ENCODE measurements around the gene CCDC30. TPM values are rescaled to one million over a fixed set of nuclear protein-coding genes. Genes with fewer than 3 reads are reported as not detected.

CCDC30 gene
- total and polyA plus RNA-seq, 7 donors, result 0.69 to 3.9 (median 3.3) TPM

DNA sequence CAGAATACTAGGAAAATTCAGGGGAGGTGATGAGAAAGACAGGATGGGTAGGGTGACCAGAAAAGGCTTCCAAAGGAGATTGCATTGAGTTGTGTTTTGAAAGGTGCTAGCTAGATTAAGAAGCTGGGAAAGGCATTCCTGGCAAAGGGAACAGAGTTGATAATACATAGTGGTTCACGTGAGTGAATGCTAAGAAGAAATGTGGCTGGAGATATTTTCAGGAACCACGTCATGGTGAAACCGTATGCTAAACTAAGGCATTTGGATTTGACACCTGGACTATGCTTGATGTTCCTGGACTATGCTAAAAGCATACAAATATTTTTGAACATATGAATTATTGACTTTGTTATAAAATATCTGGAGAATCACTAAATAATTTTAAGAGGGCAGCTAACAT is 14.7 kb downstream of the CCDC30 start:
- intact Hi-C loops (cut with DNase I), result no loop called here
- H3K4me3 ChIP-seq, result no peak overlapping the region
- DNase-seq, result no peak
- no peak overlapping the region for H3K27ac ChIP-seq
- no peaks in the 10 kb centered on the region for H3K27me3 ChIP-seq
- H3K9me3 ChIP-seq, result no peaks in the 10 kb centered on the region
- peaks cover 0 to 11% (median 0%) of the 10 kb centered on the region in 4 donors for H3K36me3 ChIP-seq
- no peaks in the 10 kb centered on the region for H3K4me1 ChIP-seq
- 91 to 97% methylated on average over 3 of the region's 3 CpGs for WGBS, 2 donors
- TF ChIP-seq, protein P1, sequence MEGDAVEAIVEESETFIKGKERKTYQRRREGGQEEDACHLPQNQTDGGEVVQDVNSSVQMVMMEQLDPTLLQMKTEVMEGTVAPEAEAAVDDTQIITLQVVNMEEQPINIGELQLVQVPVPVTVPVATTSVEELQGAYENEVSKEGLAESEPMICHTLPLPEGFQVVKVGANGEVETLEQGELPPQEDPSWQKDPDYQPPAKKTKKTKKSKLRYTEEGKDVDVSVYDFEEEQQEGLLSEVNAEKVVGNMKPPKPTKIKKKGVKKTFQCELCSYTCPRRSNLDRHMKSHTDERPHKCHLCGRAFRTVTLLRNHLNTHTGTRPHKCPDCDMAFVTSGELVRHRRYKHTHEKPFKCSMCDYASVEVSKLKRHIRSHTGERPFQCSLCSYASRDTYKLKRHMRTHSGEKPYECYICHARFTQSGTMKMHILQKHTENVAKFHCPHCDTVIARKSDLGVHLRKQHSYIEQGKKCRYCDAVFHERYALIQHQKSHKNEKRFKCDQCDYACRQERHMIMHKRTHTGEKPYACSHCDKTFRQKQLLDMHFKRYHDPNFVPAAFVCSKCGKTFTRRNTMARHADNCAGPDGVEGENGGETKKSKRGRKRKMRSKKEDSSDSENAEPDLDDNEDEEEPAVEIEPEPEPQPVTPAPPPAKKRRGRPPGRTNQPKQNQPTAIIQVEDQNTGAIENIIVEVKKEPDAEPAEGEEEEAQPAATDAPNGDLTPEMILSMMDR (IDR thresholded peaks at IDR 0.05), result no peak
- no peak for TF ChIP-seq POLR2AphosphoS5 (IDR thresholded peaks at IDR 0.05)
- TF ChIP-seq EP300 (IDR thresholded peaks at IDR 0.05), result no peak
- no peak for TF ChIP-seq POLR2A (IDR thresholded peaks at IDR 0.05)

DNA sequence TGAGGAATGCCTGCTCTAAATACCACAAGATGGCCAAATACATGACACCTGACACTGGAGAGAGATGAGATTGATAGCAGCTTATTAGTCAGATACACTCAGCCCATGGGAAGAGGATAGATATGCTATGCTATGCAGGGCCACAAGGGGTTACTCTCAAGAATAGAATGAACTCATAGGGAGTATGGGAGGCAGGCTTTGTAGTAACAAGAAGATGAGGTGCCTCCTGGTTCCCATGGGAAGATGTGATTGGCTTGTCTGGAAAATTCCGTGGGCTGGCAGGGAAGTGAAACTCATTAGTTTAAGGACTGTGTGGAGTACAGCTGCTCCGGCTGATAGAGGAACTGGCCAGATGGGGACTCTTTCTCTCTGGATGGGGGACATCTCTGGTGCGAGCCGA is 16.5 kb downstream of the CCDC30 start:
- no peaks in the 10 kb centered on the region for H3K9me3 ChIP-seq
- intact Hi-C loops (cut with DNase I), result no loop called here
- no peak overlapping the region for H3K27ac ChIP-seq
- DNase-seq, result no peak
- H3K36me3 ChIP-seq, result peaks cover 0 to 11% (median 0%) of the 10 kb centered on the region in 4 donors
- no peaks in the 10 kb centered on the region for H3K27me3 ChIP-seq
- TF ChIP-seq POLR2AphosphoS5 (IDR thresholded peaks at IDR 0.05), result no peak
- no peak for TF ChIP-seq POLR2A (IDR thresholded peaks at IDR 0.05)
- no peak for TF ChIP-seq EP300 (IDR thresholded peaks at IDR 0.05)
- TF ChIP-seq, protein P1 (IDR thresholded peaks at IDR 0.05), result no peak
- H3K4me1 ChIP-seq, result no peaks in the 10 kb centered on the region
- no peak overlapping the region for H3K4me3 ChIP-seq
- 70 to 83% methylated on average over 4 of the region's 4 CpGs for WGBS, 2 donors

GRCh38 chr1:42480921-42481320 is 17.8 kb downstream of the CCDC30 start:
- 97 to 100% methylated on average over 1 of the region's 1 CpG for WGBS, 2 donors
- Histone ChIP-seq H3K36me3 (peaks cover 0 to 11% (median 0%) of the 10 kb centered on the region in 4 donors), H3K4me1 (no peaks in the 10 kb centered on the region), H3K4me3 (no peak overlapping the region), H3K27ac (no peak overlapping the region), H3K9me3 (no peaks in the 10 kb centered on the region), H3K27me3 (no peaks in the 10 kb centered on the region)
- DNase-seq, result no peak
- intact Hi-C loops (cut with DNase I), result no loop called here
- TF ChIP-seq POLR2AphosphoS5 (IDR thresholded peaks at IDR 0.05) (no peak), POLR2A (IDR thresholded peaks at IDR 0.05) (no peak), EP300 (IDR thresholded peaks at IDR 0.05) (no peak)
- TF ChIP-seq, protein P1 (IDR thresholded peaks at IDR 0.05), result no peak

DNA sequence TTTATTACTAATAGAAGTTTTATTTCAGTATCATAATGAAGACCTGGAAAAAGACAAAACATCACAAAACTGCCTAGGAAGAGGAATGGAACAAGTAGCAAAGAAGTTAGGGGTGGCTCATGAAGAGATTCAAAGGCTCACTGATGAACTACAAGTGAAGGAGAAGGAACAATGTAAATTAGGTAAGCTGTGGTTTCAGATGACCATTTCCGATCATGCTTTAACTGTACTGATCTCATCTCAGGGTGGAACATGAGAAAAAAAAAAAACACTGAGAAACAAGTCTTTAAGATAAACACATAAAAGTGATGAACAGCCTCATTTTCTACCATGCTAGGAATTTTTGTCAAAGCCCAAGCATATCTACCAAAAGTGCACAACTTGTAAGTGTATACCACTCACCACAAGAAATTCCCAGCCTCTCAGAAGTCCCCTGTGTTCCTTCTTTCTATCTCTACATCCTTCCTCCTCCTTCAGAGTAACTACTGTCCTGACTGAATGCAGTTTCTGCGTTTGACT is 19.6 kb downstream of the CCDC30 start:
- H3K36me3 ChIP-seq, result peaks cover 0 to 11% (median 0%) of the 10 kb centered on the region in 4 donors
- no peak overlapping the region for H3K27ac ChIP-seq
- H3K4me3 ChIP-seq, result no peak overlapping the region
- intact Hi-C loops (cut with DNase I), result no loop called here
- H3K9me3 ChIP-seq, result no peaks in the 10 kb centered on the region
- no peaks in the 10 kb centered on the region for H3K4me1 ChIP-seq
- TF ChIP-seq, protein P1 (IDR thresholded peaks at IDR 0.05), result no peak
- TF ChIP-seq POLR2A (IDR thresholded peaks at IDR 0.05), result no peak
- TF ChIP-seq POLR2AphosphoS5 (IDR thresholded peaks at IDR 0.05), result no peak
- no peak for TF ChIP-seq EP300 (IDR thresholded peaks at IDR 0.05)
- WGBS, 2 donors, result 84 to 87% methylated on average over 2 of the region's 2 CpGs
- no peak for DNase-seq
- H3K27me3 ChIP-seq, result no peaks in the 10 kb centered on the region

GRCh38 chr1:42484382-42484781 is 21.3 kb downstream of the CCDC30 start:
- 87 to 88% methylated on average over 2 of the region's 2 CpGs for WGBS, 2 donors
- no peaks in the 10 kb centered on the region for H3K4me1 ChIP-seq
- TF ChIP-seq, protein P1 (IDR thresholded peaks at IDR 0.05), result no peak
- TF ChIP-seq POLR2AphosphoS5 (IDR thresholded peaks at IDR 0.05) (no peak), POLR2A (IDR thresholded peaks at IDR 0.05) (no peak), EP300 (IDR thresholded peaks at IDR 0.05) (no peak)
- H3K27me3 ChIP-seq, result no peaks in the 10 kb centered on the region
- H3K27ac ChIP-seq, result no peak overlapping the region
- DNase-seq, result no peak
- no peak overlapping the region for H3K4me3 ChIP-seq
- intact Hi-C loops (cut with DNase I), result no loop called here
- peaks cover 0 to 11% (median 0%) of the 10 kb centered on the region in 4 donors for H3K36me3 ChIP-seq
- H3K9me3 ChIP-seq, result no peaks in the 10 kb centered on the region

Measured in sigmoid colon (tissue), 7 donors.